GM23338 (cell line): Measurements from ENCODE around the gene CST11. TPM values are rescaled to one million over a fixed set of nuclear protein-coding genes. Genes with fewer than 3 reads are reported as not detected.

Experiments
- ATAC-seq: fragments of 200-7000 bp; cut with Tn5 transposase; 3 replicates; pipeline ENCODE4 v1.9.1; 2020
- DNase-seq: peaks from one replicate; pipeline ENCODE4 v3.0.0-alpha.2; 2015; ENCODE audit warnings: low spot score
- H2AFZ ChIP-seq: fragments of 200-600 bp; sonication (generic); 2 replicates; pipeline ENCODE4 v1.8.0; 2016; ENCODE audit warnings: antibody characterized with exemption, mild to moderate bottlenecking, moderate library complexity
- H3F3A ChIP-seq: fragments of 200-600 bp; sonication (generic); replicated peaks from 2 replicates; pipeline ENCODE4 v1.8.0; 2017; ENCODE audit warnings: antibody characterized with exemption, mixed run types, low read depth
- H3K27ac ChIP-seq: fragments of 200-600 bp; sonication (generic); 2 replicates; pipeline ENCODE4 v1.6.1; 2016; ENCODE audit warnings: low read depth
- H3K27me3 ChIP-seq: fragments of 200-600 bp; sonication (generic); 2 replicates; pipeline ENCODE4 v1.8.0; 2016; ENCODE audit warnings: mild to moderate bottlenecking, mixed run types, moderate library complexity; ENCODE audit not compliant: insufficient read depth
- H3K36me3 ChIP-seq: fragments of 200-600 bp; sonication (generic); 2 replicates; pipeline ENCODE4 v1.8.0; 2016; ENCODE audit warnings: mild to moderate bottlenecking; ENCODE audit not compliant: insufficient read depth
- H3K4me1 ChIP-seq: fragments of 200-600 bp; sonication (generic); 2 replicates; pipeline ENCODE4 v1.8.0; 2016; ENCODE audit warnings: mild to moderate bottlenecking, moderate library complexity; ENCODE audit not compliant: insufficient read depth
- H3K4me2 ChIP-seq: fragments of 200-600 bp; sonication (generic); 2 replicates; pipeline ENCODE4 v1.7.1; 2017; ENCODE audit warnings: mixed run types
- H3K4me3 ChIP-seq: fragments of 200-600 bp; sonication (generic); 2 replicates; pipeline ENCODE4 v1.6.1; 2016; ENCODE audit warnings: mixed run types
- H3K79me2 ChIP-seq: fragments of 200-600 bp; sonication (generic); replicated peaks from 2 replicates; pipeline ENCODE4 v1.8.0; 2017; ENCODE audit warnings: mild to moderate bottlenecking; ENCODE audit not compliant: insufficient read depth
- H3K9me2 ChIP-seq: fragments of 200-600 bp; sonication (generic); 2 replicates; pipeline ENCODE4 v1.8.0; 2017; ENCODE audit not compliant: insufficient read depth
- H4K20me1 ChIP-seq: fragments of 200-600 bp; sonication (generic); replicated peaks from 2 replicates; pipeline ENCODE4 v1.8.0; 2017; ENCODE audit warnings: mild to moderate bottlenecking; ENCODE audit not compliant: insufficient read depth
- H3K27ac Mint-ChIP-seq: 2 replicates; pipeline ENCODE4 v1.8.0; 2020; ENCODE audit warnings: inconsistent platforms, mild to moderate bottlenecking, moderate library complexity, mixed read lengths
- H3K27me3 Mint-ChIP-seq: 3 replicates; pipeline ENCODE4 v1.8.0; 2022; ENCODE audit warnings: low read depth, mild to moderate bottlenecking, moderate library complexity, mixed read lengths, inconsistent platforms; ENCODE audit not compliant: insufficient read depth, poor library complexity
- H3K36me3 Mint-ChIP-seq: 3 replicates; pipeline ENCODE4 v1.8.0; 2021; ENCODE audit warnings: low read depth, mild to moderate bottlenecking, inconsistent platforms, moderate library complexity, mixed read lengths
- H3K4me1 Mint-ChIP-seq: 3 replicates; pipeline ENCODE4 v1.8.0; 2020; ENCODE audit warnings: mild to moderate bottlenecking, inconsistent platforms, mixed read lengths
- H3K4me3 Mint-ChIP-seq: 3 replicates; pipeline ENCODE4 v1.8.0; 2021; ENCODE audit warnings: moderate library complexity, mild to moderate bottlenecking, inconsistent platforms, mixed read lengths
- H3K9me3 Mint-ChIP-seq: 3 replicates; pipeline ENCODE4 v1.8.0; 2020; ENCODE audit warnings: moderate library complexity, mild to moderate bottlenecking, inconsistent platforms, mixed read lengths
- CREB1 ChIP-seq: fragments of 250-450 bp; sonication (Bioruptor Pico); IDR thresholded peaks from 2 replicates; pipeline ENCODE4 v1.5.0; 2020; ENCODE audit warnings: low read depth, mild to moderate bottlenecking, moderate library complexity
- EZH2 ChIP-seq: fragments of 200-600 bp; sonication (generic); IDR thresholded peaks from one replicate; pipeline ENCODE4 v1.8.0; 2017; ENCODE audit warnings: antibody characterized with exemption, mild to moderate bottlenecking, low read depth; ENCODE audit not compliant: unreplicated experiment
- JUNB ChIP-seq: IDR thresholded peaks from one replicate; pipeline ENCODE4 v1.6.1; 2016; ENCODE audit warnings: antibody characterized with exemption; ENCODE audit not compliant: unreplicated experiment
- POLR2AphosphoS5 ChIP-seq: IDR thresholded peaks from 2 replicates; pipeline ENCODE4 v1.6.1; 2016; ENCODE audit warnings: antibody characterized with exemption, low read depth
- STAT1 ChIP-seq: IDR thresholded peaks from one replicate; pipeline ENCODE4 v1.6.1; 2016; ENCODE audit warnings: antibody characterized with exemption; ENCODE audit not compliant: unreplicated experiment
- ZNF114 ChIP-seq: fragments of 250-450 bp; sonication (Bioruptor Pico); IDR thresholded peaks from 2 replicates; pipeline ENCODE4 v1.5.0; 2020; ENCODE audit warnings: mild to moderate bottlenecking, moderate library complexity
- polyA plus RNA-seq: library from polyadenylated mRNA; unstranded; fragments of >200 nt; fragmentation: Nextera tagmentation; extraction: Ambion mirVana; gene quantifications from 2 replicates; pipeline ENCODE4 v1.2.1, GENCODE V29; 2016
- total RNA-seq: library from RNA; depleted of rRNA; stranded (reverse); fragments of >200 nt; shearing (Covaris generic); gene quantifications from 2 replicates; pipeline ENCODE4 v1.2.3, GENCODE V29; 2014
- TF ChIP-seq, protein P1 (sequence below), 2 experiments: fragments of 200-600 bp in 1 of 2; sonication (generic) in 1 of 2; conservative IDR thresholded peaks; 2 replicates each; pipeline versions ENCODE4 v1.5.1 to v1.6.1; 2016 to 2017; ENCODE audit warnings: antibody characterized with exemption in 2 of 2, low read depth in 2 of 2, mild to moderate bottlenecking in 2 of 2, moderate library complexity in 1 of 2
- TF ChIP-seq, protein P2 (sequence below): IDR thresholded peaks from 2 replicates; pipeline ENCODE4 v1.6.1; 2016; ENCODE audit warnings: antibody characterized with exemption
- TF ChIP-seq, protein P3 (sequence below): IDR thresholded peaks from one replicate; pipeline ENCODE4 v1.6.1; 2018; ENCODE audit warnings: antibody characterized with exemption; ENCODE audit not compliant: unreplicated experiment

Gene CST11
- total and polyA plus RNA-seq, 2 experiments from 2014 or later: not detected

DNA sequence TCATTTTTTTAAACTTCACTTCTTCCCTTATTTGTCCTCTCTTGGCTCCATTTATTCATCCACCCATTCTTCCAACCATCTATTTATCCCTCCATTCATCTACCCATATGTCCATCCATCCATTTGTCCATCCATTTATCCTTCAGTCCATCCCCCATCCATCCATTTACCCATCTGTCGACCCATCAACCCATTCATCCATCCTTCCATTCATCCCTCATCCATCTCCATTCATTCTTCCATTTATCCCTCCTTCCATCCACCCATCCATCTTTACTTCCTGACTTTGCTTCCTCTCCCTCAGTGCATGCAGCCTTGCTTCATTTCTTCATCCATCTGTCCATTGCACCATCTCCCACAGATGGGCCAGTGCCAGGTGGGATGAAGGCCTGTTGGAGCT is 1.8 kb downstream of the CST11 start:
- Mint-ChIP-seq H3K27me3 (peaks cover 11% of the 10 kb centered on the region), H3K9me3 (no peaks in the 10 kb centered on the region; the same call in 2 of the 3 replicates), H3K4me3 (no peak overlapping the region), H3K27ac (no peak overlapping the region), H3K36me3 (no peaks in the 10 kb centered on the region; the same call in 2 of the 3 replicates), H3K4me1 (peaks cover 10% of the 10 kb centered on the region)
- TF ChIP-seq EZH2 (no peak), ZNF114 (no peak), JUNB (no peak), POLR2AphosphoS5 (no peak), STAT1 (no peak)
- TF ChIP-seq, protein P1, sequence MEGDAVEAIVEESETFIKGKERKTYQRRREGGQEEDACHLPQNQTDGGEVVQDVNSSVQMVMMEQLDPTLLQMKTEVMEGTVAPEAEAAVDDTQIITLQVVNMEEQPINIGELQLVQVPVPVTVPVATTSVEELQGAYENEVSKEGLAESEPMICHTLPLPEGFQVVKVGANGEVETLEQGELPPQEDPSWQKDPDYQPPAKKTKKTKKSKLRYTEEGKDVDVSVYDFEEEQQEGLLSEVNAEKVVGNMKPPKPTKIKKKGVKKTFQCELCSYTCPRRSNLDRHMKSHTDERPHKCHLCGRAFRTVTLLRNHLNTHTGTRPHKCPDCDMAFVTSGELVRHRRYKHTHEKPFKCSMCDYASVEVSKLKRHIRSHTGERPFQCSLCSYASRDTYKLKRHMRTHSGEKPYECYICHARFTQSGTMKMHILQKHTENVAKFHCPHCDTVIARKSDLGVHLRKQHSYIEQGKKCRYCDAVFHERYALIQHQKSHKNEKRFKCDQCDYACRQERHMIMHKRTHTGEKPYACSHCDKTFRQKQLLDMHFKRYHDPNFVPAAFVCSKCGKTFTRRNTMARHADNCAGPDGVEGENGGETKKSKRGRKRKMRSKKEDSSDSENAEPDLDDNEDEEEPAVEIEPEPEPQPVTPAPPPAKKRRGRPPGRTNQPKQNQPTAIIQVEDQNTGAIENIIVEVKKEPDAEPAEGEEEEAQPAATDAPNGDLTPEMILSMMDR (conservative IDR thresholded peaks at IDR 0.05; ENCODE audit: low read depth in 2 of 2): no peak
- TF ChIP-seq, protein P2, sequence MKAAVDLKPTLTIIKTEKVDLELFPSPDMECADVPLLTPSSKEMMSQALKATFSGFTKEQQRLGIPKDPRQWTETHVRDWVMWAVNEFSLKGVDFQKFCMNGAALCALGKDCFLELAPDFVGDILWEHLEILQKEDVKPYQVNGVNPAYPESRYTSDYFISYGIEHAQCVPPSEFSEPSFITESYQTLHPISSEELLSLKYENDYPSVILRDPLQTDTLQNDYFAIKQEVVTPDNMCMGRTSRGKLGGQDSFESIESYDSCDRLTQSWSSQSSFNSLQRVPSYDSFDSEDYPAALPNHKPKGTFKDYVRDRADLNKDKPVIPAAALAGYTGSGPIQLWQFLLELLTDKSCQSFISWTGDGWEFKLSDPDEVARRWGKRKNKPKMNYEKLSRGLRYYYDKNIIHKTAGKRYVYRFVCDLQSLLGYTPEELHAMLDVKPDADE: no peak
- Histone ChIP-seq H3K27ac (no peak overlapping the region), H3K9me2 (no peaks in the 10 kb centered on the region), H3F3A (no peaks in the 10 kb centered on the region), H3K79me2 (no peaks in the 10 kb centered on the region), H3K27me3 (no peaks in the 10 kb centered on the region), H3K4me3 (no peak overlapping the region), H4K20me1 (no peaks in the 10 kb centered on the region), H3K4me1 (no peaks in the 10 kb centered on the region), H2AFZ (no peak overlapping the region), H3K4me2 (no peak overlapping the region), H3K36me3 (no peaks in the 10 kb centered on the region)
- ATAC-seq (no peak), DNase-seq (no peak)

- no peaks in the 10 kb centered on the region for H3K36me3 Mint-ChIP-seq
- H3K27ac Mint-ChIP-seq: no peak overlapping the region
- H3K4me3 ChIP-seq: no peak overlapping the region
- DNase-seq (no peak), ATAC-seq (no peak)
- no peaks in the 10 kb centered on the region for H3K9me3 Mint-ChIP-seq
- TF ChIP-seq CREB1 (CRISPR knock-in tag) (no peak), POLR2AphosphoS5 (no peak), ZNF114 (no peak)
- TF ChIP-seq, protein P3, sequence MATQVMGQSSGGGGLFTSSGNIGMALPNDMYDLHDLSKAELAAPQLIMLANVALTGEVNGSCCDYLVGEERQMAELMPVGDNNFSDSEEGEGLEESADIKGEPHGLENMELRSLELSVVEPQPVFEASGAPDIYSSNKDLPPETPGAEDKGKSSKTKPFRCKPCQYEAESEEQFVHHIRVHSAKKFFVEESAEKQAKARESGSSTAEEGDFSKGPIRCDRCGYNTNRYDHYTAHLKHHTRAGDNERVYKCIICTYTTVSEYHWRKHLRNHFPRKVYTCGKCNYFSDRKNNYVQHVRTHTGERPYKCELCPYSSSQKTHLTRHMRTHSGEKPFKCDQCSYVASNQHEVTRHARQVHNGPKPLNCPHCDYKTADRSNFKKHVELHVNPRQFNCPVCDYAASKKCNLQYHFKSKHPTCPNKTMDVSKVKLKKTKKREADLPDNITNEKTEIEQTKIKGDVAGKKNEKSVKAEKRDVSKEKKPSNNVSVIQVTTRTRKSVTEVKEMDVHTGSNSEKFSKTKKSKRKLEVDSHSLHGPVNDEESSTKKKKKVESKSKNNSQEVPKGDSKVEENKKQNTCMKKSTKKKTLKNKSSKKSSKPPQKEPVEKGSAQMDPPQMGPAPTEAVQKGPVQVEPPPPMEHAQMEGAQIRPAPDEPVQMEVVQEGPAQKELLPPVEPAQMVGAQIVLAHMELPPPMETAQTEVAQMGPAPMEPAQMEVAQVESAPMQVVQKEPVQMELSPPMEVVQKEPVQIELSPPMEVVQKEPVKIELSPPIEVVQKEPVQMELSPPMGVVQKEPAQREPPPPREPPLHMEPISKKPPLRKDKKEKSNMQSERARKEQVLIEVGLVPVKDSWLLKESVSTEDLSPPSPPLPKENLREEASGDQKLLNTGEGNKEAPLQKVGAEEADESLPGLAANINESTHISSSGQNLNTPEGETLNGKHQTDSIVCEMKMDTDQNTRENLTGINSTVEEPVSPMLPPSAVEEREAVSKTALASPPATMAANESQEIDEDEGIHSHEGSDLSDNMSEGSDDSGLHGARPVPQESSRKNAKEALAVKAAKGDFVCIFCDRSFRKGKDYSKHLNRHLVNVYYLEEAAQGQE: no peak
- peaks cover 10% of the 10 kb centered on the region for H3K27me3 Mint-ChIP-seq
- no peaks in the 10 kb centered on the region for H4K20me1 ChIP-seq
- no peak overlapping the region for H2AFZ ChIP-seq
- no peaks in the 10 kb centered on the region for H3K36me3 ChIP-seq
- no peak overlapping the region for H3K4me2 ChIP-seq
- no peak overlapping the region for H3K4me3 Mint-ChIP-seq
- peaks cover 10% of the 10 kb centered on the region for H3K4me1 Mint-ChIP-seq
- no peaks in the 10 kb centered on the region for H3F3A ChIP-seq
- no peaks in the 10 kb centered on the region for H3K9me2 ChIP-seq
- H3K27me3 ChIP-seq: no peaks in the 10 kb centered on the region
- H3K4me1 ChIP-seq: no peaks in the 10 kb centered on the region
- no peaks in the 10 kb centered on the region for H3K79me2 ChIP-seq
- H3K27ac ChIP-seq: no peak overlapping the region
Observed at GRCh38 chr20:23449421-23449820, 3.3 kb downstream of the CST11 start.
